ENCODE measurements around the gene SUB1.

Gene SUB1

DNA sequence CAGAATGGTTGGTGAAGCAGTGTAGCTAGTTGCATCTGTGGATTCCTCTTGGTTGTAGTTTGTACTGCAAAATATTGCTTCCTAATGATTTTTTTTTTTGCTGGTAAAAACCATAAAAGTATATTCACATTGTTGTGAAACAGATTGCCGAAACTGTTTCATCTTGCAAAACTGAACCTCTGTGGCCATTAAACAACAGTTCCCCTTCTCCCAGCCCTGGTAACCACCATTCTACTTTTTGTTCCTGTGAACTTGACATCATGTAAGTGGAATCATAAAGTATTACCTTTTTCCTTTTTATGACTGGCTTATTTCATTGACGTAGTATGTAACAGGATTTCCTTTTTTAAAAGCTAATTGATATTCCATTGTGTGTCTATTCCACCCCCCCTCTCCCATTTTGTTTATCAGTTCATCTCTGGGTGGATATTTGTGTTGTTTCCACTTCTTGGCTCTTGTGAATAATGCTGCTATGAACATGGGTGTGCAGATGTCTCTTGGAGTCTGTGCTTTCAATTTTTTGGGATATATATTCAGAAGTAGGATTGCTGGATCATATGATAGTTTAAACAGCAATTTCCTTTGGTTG is 11.8 kb downstream of the SUB1 start:
- H3K4me3 ChIP-seq (ENCODE audit: low read depth, low read length), result no peak overlapping the region
- DNase-seq (ENCODE audit: low read depth), result no peak

DNA sequence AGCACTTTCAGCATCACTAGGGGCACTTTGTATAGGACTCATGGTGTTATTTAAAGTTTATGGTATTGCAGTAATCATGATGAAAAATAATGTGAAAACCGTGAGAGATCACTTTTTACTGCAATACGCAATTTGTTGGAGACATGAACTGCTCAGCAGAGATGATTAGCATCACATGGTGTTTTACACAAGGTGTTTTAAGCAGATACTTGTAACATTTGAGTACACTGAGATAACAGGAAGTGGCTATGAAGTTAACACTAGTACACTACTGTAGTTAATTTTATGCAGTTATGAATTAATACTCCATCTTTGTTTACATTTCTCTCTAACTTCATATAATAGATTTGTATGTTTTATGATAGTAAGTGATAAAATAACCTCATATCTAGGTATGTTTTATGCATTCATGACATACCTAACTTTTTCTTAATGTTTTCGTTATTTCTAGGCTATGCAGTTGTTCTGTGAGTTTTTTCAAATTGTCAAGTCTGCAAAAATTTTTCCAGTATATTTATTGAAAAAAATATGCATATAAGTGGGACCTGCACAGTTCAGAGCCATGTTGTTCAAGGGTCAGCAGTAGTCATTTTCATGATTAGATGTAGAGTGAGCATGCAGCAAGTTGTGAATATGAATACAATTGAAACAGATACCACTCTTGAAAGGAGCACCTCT is 13.0 kb downstream of the SUB1 start:
- DNase-seq (ENCODE audit: low read depth), result no peak
- H3K4me3 ChIP-seq (ENCODE audit: low read depth, low read length), result no peak overlapping the region

DNA sequence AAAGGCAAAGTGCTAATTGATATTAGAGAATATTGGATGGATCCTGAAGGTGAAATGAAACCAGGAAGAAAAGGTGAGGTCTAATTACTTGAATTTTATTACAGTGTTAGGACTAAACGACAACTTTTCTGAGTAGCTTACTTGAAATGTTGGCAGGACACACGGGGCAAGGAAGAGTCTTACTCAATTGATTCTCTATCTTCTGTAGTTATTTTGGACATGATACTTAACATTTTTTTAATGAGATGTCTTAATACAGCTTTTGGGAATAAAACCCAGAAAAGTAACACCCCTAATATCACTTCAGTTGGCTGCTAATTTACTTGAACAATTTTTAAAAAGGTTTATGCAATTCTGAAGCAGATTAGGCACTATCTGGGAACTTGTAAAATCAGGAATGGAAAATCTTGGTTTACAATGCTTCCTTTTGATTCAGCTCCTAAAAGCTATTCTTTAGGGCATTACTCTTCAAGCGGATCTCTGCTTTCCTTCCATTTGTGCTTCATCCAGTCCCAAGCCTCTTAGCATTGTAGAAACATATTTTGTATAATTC is 13.7 kb downstream of the SUB1 start:
- DNase-seq (ENCODE audit: low read depth), result no peak
- no peak overlapping the region for H3K4me3 ChIP-seq (ENCODE audit: low read depth, low read length)

DNA sequence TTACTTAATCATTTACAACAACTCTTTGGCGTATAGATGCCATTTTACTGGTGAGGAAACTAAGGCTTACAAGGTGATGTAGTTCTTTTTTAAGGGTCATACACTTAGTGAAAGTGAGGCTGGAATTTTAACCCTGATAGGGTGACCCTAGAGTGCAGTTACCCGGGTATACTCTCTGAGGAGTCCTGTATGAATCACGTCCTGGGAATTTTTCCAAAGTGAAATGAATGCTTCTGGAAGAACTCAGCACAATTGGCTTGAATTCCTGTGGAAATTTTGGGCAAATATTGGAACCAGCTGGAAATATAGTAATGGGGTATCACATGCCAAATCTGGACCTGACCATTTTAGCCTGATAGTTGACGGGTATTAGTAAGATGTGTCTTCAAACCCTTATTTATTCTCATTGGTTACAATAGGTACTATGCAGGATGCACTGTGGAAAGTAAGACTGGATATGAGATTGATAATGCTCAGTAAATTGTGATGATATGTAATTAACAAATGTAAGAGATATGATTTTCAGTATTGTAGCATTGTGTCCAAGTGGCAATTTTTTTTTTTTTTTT is 14.8 kb downstream of the SUB1 start:
- no peak overlapping the region for H3K4me3 ChIP-seq (ENCODE audit: low read depth, low read length)
- peak; percentile 42 for DNase-seq (ENCODE audit: low read depth)

DNA sequence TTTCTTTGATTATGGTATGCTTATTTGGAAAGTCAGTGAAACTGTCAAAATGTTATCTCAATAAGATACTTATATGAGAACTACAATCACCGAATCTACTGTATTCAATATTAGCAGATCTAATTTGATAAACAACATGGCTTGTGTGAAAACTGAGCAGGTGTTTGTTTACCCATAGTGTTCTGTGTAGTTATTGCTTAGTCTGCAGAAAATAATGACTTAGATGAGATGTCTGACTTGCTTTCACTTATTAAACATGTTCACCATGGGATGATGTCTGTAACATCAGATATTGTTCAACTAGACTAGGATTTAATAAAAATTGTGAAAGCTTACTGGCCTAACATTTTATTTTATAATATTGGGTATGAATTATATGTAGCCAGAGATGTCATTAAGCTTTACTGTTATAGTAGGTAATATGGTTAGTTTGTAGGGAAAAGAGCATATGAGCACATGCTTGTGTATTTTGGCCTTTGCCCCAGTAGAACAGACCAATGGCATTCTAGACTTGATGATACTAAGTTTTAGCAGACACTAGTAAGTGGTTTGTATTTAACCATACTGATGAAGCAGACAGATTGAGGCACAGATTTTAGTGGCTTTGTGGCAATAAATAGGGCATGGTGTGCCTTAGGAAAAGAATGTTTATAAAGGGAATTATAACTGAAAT is 16.4 kb downstream of the SUB1 start:
- DNase-seq (ENCODE audit: low read depth), result no peak
- H3K4me3 ChIP-seq (ENCODE audit: low read depth, low read length), result no peak overlapping the region

DNA sequence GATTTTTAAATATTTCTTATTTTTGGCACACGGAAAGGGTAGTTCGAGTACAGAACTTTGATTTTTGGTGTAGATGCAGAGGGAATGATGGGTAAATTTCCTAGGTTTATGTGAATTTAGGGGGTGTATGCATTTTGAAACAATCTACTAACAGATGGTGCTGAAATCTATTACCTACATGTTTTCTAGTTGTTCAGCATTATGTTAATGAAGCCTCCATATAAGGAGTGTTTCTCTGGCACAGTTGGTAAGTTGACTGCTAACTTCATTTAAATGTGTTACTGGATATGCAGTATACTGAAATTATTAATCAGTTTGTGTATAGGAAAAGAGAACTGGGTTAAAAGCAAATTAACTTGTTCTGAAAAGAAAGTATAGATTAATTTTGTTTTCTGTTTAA is 17.5 kb downstream of the SUB1 start:
- DNase-seq (ENCODE audit: low read depth), result no peak
- no peak overlapping the region for H3K4me3 ChIP-seq (ENCODE audit: low read depth, low read length)

DNA sequence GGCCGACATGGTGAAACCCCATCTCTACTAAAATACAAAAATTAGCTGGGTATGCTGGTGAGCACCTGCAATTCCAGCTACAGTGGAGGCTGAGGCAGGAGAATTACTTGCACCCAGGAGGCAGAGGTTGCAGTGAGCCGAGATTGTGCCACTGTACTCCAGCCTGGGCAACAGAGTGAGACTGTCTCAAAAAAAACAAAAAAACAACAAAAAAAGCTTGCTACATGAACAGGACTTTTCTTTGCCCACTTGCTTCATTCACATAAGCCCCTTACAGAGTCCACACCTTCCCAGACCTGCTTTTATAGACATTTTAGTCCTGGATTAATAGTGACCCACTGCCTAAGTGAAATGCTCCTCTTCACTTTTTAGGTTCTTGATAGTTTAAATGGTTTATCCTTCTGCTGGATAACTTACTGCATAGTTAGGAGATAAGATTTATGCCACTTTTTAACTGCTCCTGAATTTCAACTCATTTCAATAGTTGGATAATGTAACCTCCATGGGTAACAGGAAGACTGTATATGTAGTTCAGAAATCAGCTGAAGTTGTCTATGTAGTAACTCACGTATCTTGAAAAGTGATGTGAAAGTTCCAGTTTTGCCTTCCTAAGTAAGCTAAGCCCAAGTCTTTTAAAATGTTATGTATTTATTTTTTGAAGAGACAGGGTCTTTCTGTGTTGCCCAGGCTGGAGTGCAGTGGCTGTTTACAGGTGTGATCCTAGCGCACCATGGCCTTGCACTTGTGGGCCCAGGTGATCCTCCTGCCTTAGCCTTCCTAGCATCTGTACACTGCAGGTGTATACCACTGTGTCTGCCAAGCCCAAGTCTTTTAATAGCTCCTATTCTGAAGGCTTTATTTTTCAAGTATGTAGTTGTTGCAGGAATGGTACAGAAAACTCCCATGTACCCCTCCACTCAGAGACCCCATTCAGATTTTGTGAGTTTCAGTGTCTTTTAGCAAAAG is 19.7 kb downstream of the SUB1 start:
- no peak overlapping the region for H3K4me3 ChIP-seq (ENCODE audit: low read depth, low read length)

DNA sequence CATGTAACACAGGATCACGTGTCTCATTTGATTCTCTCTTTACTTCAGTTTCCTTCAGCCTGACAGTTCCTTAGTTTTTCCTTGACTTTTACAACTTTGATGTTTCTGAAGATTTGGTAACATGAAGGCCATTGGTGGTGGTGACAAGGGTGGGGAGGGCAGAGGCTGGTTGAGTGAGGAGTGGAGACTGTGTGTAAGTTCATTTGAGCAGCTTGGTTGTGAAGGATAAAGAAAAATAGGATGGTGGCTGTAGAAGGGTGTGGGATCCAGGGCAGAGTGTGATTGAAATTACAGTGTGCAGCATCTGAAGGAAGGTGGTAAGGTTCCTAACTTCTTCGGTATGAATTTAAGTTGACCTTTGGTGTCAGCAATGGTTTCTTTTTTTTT is 20.4 kb downstream of the SUB1 start:
- no peak overlapping the region for H3K4me3 ChIP-seq (ENCODE audit: low read depth, low read length)
- DNase-seq (ENCODE audit: low read depth), result no peak

More for the DNA sequence above, 19.7 kb downstream of the SUB1 start:
- DNase-seq (ENCODE audit: low read depth), result no peak

DNA sequence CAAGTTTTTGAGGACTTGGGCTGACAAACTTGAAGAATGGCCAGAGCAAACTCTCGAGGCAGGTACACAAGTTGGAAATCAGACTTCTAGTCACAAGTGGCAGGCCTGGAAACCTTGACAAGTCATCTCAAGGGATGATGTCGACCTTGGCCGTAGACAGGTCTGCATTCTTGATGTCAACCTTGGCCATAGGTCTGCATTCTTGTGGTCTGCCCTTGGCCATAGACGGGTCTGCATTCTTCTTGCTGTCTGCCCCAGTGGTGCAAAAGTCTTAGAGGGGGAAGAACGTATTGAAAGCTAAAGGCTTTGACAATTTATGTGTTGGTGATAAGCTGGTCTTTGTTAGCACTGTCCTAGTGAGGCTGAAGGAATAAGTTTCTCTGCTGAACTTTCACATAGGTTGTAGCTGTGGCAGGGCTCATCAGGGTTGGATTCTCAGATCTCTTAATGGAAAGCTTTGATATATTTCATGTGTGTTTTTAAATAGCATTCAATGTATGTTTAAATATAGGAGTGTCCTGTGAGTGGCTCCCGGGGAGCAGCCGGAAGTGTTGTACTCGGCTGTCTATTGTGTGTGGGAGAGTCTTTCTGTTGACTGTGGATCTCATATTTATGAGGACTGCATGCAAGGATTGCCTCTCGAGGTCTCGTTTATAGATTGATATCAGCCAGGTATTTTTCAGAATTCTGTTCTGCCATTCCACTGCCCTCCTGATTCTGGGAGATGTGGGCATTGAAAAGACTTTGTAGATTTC is 27.0 kb downstream of the SUB1 start:
- H3K4me3 ChIP-seq (ENCODE audit: low read depth, low read length), result no peak overlapping the region
- DNase-seq (ENCODE audit: low read depth), result no peak

DNA sequence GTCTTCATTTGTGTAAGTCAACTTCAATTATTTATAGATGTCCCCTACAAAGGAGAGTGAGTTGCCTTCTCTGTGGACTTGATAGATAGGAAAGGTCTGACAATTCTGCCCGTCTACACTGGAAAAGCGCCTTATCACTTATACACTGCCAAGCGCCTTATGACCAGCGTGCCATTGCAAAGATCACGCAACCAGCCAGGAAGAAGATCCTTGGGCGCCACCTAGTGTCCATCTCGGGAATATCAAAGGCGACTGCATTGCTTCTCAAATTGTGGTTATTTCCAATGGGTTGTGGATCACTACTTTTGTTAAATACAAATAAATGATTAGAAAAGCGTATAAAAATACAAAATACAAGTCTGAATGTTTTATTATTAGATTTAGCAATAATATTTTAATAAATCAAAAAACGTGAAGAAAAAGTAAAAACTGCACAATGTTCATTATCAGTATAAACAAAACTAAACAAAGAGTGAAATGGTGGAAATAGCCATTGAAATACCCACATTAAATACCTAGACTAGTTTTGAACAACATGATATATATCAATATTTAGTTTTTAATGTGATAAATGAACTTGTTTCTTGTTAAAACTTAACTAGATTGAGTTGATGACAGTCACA is 27.8 kb downstream of the SUB1 start:
- peak; percentile 22 for DNase-seq (ENCODE audit: low read depth)
- no peak overlapping the region for H3K4me3 ChIP-seq (ENCODE audit: low read depth, low read length)

DNA sequence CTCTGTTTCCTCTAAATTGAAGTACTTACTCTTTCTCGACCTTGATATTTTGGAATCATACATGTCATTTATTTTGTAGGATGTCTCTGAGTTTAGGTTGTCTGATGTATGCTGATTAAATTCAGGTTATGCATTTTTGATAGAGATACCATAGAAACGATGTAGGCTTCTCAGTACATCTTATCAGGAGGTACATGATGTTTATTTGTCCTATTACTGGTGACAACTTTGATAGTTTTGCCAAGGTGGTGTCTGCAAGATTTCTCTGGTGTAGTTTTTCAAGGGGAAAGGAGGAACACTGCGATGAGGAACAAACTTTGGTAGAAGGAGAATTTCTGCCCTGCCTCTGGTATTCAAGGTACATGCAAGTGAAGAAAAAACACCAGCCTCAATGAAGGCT is 29.9 kb downstream of the SUB1 start:
- no peak overlapping the region for H3K4me3 ChIP-seq (ENCODE audit: low read depth, low read length)
- no peak for DNase-seq (ENCODE audit: low read depth)

DNA sequence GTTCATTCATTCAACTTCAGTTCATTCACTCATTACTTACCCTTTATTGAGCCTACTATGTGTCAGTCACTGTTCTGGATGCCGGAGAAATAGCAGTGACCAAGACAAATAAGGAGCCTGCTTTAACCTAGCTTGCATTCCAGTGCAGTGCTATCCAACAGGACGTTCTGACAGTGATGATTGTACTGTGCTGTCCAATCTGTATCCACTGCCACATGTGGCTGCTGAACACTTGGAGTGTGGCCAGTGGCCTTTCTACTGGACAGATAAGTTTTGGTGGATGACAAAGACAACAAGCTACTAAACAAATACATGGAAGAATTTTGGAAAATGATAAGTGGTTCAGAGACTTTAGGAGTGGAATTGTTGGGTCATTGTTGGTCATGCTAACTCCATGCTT is 33.6 kb downstream of the SUB1 start:
- no peak for DNase-seq (ENCODE audit: low read depth)
- H3K4me3 ChIP-seq (ENCODE audit: low read depth, low read length), result no peak overlapping the region

DNA sequence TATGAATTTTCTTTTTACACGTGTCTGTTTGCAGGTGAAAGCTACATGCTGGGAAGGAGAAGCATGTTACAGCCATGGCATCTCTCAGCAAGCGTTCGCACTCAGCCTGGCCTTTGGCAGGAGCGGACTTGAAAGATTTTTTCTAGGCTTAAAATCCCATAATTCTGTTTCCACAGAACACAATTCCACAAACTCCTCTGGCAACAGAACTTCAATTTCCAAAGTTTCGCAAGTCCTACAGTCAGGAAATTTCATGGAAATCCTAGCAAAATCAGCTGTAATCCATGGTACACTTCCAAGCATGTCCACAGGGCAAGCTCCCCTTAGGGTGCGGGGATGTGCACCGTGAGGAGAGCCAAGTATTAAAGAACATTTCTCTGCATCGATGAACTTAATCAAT is 35.9 kb downstream of the SUB1 start:
- no peak for DNase-seq (ENCODE audit: low read depth)
- no peak overlapping the region for H3K4me3 ChIP-seq (ENCODE audit: low read depth, low read length)

DNA sequence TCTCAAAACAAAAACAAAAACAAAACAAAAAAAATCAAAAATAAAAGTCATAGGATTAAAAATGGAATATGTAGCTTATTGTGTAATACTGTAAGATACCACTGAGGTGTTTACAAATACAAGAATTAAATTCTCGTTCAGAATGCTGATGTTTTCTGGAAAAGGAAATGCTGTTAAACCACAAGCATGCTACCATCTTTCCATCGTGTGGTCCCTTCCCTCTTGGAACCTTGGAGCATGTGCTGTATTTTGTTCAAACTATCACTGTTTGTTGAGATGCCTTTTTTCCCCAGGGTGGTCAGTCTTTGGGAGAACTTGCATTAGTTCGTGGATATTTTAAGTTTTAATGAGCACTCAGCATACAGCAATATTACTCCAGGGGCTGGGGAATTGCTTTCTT is 39.7 kb downstream of the SUB1 start:
- DNase-seq (ENCODE audit: low read depth), result no peak
- H3K4me3 ChIP-seq (ENCODE audit: low read depth, low read length), result no peak overlapping the region

DNA sequence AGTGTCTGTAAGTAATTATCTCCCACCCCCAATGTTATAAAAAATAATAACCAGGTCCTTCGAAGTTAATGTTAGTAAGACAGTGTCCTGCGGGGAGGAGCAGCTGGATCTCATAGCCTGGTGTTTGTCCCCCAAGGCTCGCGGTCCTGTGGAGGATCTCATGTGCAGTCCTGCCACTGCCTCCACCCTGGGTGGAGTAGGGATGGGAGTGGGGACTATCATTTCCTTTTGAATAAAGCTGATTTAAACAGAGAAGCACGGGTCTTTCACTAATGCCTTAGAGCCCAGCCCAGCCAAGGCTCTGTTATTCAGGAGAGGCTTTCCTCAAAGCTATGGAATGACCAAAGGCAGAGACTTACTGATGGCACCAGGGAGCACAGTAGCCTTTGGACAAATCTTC is 40.2 kb downstream of the SUB1 start:
- DNase-seq (ENCODE audit: low read depth), result no peak
- no peak overlapping the region for H3K4me3 ChIP-seq (ENCODE audit: low read depth, low read length)

DNA sequence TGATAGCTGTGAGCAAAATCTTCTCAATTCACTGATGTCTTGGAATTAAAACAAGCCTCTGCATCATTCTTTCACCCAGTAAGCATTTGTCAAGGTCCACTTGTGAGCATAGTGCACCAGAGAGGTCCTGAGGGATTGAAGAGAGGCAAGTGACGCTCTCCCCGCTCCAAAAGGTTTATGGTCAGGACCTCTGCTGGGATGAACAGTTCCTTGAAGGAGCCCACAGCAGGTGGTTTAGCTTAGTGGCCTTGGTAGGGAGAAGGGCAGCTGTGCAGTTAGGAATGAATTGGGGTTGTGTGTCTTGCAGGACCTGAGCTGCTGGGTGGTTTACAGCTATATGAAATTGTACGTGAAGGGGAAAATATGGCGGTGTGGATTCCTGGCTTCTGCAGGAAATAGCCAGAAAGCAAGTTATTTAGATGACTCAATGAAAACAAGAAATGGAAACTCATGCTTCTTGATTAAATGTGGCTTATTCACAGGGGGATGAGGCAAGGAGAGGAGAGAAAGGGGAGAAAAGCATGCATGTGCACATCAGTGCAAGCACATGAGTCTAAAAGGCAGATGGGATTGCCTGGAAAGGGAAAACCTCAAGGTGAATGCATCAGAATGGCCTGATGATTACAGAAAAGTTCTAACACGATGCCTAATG is 42.0 kb downstream of the SUB1 start:
- no peak overlapping the region for H3K4me3 ChIP-seq (ENCODE audit: low read depth, low read length)
- no peak for DNase-seq (ENCODE audit: low read depth)

DNA sequence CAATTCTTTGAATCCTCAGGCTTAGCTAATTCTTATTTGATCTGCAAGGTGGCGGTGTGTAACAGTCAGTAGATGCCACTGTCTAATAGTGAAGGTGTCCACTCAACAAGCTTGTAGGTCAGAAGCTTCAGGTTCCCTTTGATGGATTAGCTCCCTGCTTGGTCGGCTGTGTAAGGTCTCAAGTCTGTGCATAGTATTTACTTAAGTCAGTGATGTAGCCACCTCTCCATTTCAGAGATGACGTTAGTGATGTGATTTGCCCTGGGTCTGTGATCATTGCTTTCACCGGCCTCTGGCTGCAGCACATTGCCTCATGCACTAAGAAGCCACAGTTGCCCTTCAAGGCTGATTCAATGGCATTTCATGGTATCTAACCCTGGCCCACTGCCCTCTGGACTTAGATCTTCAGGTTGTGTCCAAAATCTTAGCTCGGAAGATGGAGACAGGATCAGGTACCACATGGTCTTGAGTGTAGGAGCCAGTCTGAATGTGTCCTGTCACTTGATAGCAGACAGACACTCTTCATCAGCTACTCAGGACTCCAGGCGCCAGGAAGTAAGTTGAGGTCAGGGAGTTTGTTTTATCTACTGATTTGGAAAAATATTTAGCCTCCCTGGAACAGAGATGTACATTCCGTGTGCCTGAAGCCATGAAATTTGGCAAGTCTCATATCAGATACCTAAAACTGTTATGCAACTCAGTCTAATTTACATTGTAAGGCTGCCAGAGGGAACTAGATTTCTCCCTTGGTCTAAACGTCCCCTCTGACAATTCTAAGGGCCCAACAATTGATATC is 42.9 kb downstream of the SUB1 start:
- H3K4me3 ChIP-seq (ENCODE audit: low read depth, low read length), result no peak overlapping the region
- no peak for DNase-seq (ENCODE audit: low read depth)
